ENCODE data around the gene SLC12A7. TPM values are rescaled to one million over a fixed set of nuclear protein-coding genes. Genes with fewer than 3 reads are reported as not detected.

Gene SLC12A7
- total and polyA plus RNA-seq, 9 of the 15 experiments (the other 6 are each of a cell fraction or from before 2014, with no cell fraction given) = 0.01 to 3.1 (median 0.56) TPM

- Histone ChIP-seq H3K4me2 (ENCODE audit: insufficient read depth, low read length) (no peak overlapping the region), H3K4me1 (replicated peaks in 1 of 2; ENCODE audit: control insufficient read depth in 2 of 2, insufficient read depth in 2 of 2, low read length in 2 of 2) (peaks cover 0 to 14% of the 10 kb centered on the region in 2 experiments; a peak in 2 of 5 replicates), H3K79me2 (ENCODE audit: control insufficient read depth, insufficient read depth, low read length) (no peaks in the 10 kb centered on the region), H2AFZ (ENCODE audit: low read depth, low read length) (no peak overlapping the region), H3K27ac (ENCODE audit: extremely low read depth, low read depth, low read length) (no peak overlapping the region), H3K9ac (ENCODE audit: insufficient read depth in 1 of 2, low read depth in 2 of 2, low read length in 2 of 2) (no peak overlapping the region), H3K4me3 (no peak overlapping the region), H3K36me3 (ENCODE audit: control insufficient read depth, insufficient read depth, low read length) (no peaks in the 10 kb centered on the region), H3K9me1 (ENCODE audit: control insufficient read depth, insufficient read depth, low read length) (no peaks in the 10 kb centered on the region), H3K27me3 (ENCODE audit: control insufficient read depth in 2 of 2, insufficient read depth in 2 of 2, low read length in 2 of 2) (peaks cover 32 to 79% of the 10 kb centered on the region in 2 experiments; a peak in 4 of 5 replicates), H3K9me3 (replicated peaks; ENCODE audit: control insufficient read depth, insufficient read depth, low read depth, low read length) (no peaks in the 10 kb centered on the region), H4K20me1 (replicated peaks; ENCODE audit: control insufficient read depth, insufficient read depth, low read length) (peaks cover 15% of the 10 kb centered on the region)
- DNase-seq (ENCODE audit: extremely low read depth in 1 of 4, low spot score in 3 of 4) (no peak), ATAC-seq (no peak), FAIRE-seq (no peak)
- no peak for TF ChIP-seq RBFOX2 (IDR thresholded peaks at IDR 0.05; ENCODE audit: low read depth, low read length)
- in situ Hi-C loops (cut with MboI) (no loop called here), intact Hi-C loops (cut with micrococcal nuclease) (no loop called here)
- BruUV-seq (replicated peaks) = no TSS peak
- CTCF ChIA-PET (ENCODE audit: low intra/inter-chr PET ratio) = no interaction called here
- 3% methylated on average over 17 of the region's 19 CpGs for WGBS (ENCODE audit: insufficient coverage, low coverage, missing lambda C conversion rate)
- POLR2A ChIA-PET = interaction anchor here (0.7 to 1.1 kb wide), 4 partner anchors 18 to 63 kb away, joined by 3 to 4 read pairs (median 3); no protein-coding TSS in a partner anchor
Measured at GRCh38 chr5:1031306-1031959, 80.4 kb downstream of the SLC12A7 start.

GRCh38 chr5:1030801-1031271 lies 81.0 kb downstream of the SLC12A7 start:
- no peak overlapping the region for H2AFZ ChIP-seq (ENCODE audit: low read depth, low read length)
- ATAC-seq = no peak
- H3K9me1 ChIP-seq (ENCODE audit: control insufficient read depth, insufficient read depth, low read length) = no peaks in the 10 kb centered on the region
- in situ Hi-C loops (cut with MboI) = no loop called here
- no peak overlapping the region for H3K27ac ChIP-seq (ENCODE audit: extremely low read depth, low read depth, low read length)
- peaks cover 0 to 14% of the 10 kb centered on the region in 2 experiments; a peak in 2 of 5 replicates for H3K4me1 ChIP-seq (replicated peaks in 1 of 2; ENCODE audit: control insufficient read depth in 2 of 2, insufficient read depth in 2 of 2, low read length in 2 of 2)
- DNase-seq (ENCODE audit: extremely low read depth in 1 of 4, low spot score in 3 of 4) = no peak
- no peak overlapping the region for H3K4me2 ChIP-seq (ENCODE audit: insufficient read depth, low read length)
- H3K79me2 ChIP-seq (ENCODE audit: control insufficient read depth, insufficient read depth, low read length) = no peaks in the 10 kb centered on the region
- FAIRE-seq = no peak
- no peak overlapping the region for H3K4me3 ChIP-seq
- POLR2A ChIA-PET = interaction anchor here (1.1 kb wide), 1 partner anchor 17 kb away, joined by 3 read pairs; no protein-coding TSS in a partner anchor
- peaks cover 32 to 82% of the 10 kb centered on the region in 2 experiments; a peak in 4 of 5 replicates for H3K27me3 ChIP-seq (ENCODE audit: control insufficient read depth in 2 of 2, insufficient read depth in 2 of 2, low read length in 2 of 2)
- intact Hi-C loops (cut with micrococcal nuclease) = no loop called here
- CTCF ChIA-PET (ENCODE audit: low intra/inter-chr PET ratio) = no interaction called here
- no peaks in the 10 kb centered on the region for H3K9me3 ChIP-seq (replicated peaks; ENCODE audit: control insufficient read depth, insufficient read depth, low read depth, low read length)
- no peaks in the 10 kb centered on the region for H3K36me3 ChIP-seq (ENCODE audit: control insufficient read depth, insufficient read depth, low read length)
- WGBS (ENCODE audit: insufficient coverage, low coverage, missing lambda C conversion rate) = 0% methylated on average over 10 of the region's 10 CpGs
- no TSS peak for BruUV-seq (replicated peaks)
- no peak overlapping the region for H3K9ac ChIP-seq (ENCODE audit: insufficient read depth in 1 of 2, low read depth in 2 of 2, low read length in 2 of 2)
- peaks cover 15% of the 10 kb centered on the region for H4K20me1 ChIP-seq (replicated peaks; ENCODE audit: control insufficient read depth, insufficient read depth, low read length)
- TF ChIP-seq CEBPZ (IDR thresholded peaks at IDR 0.05; ENCODE audit: borderline replicate concordance, low read depth, low read length) (no peak), SMARCB1 (IDR thresholded peaks at IDR 0.05; ENCODE audit: insufficient read length, low read depth) (no peak), ZNF175 (CRISPR knock-in tag; IDR thresholded peaks at IDR 0.05; ENCODE audit: low read depth) (no peak), ZNF239 (CRISPR knock-in tag; IDR thresholded peaks at IDR 0.05) (no peak), SMARCA4 (IDR thresholded peaks at IDR 0.05) (no peak)

Measured in K562 (cell line).